Fibroblast of skin of scalp (primary cell): Measurements from ENCODE around the gene VGLL3. TPM values are rescaled to one million over a fixed set of nuclear protein-coding genes. Genes with fewer than 3 reads are reported as not detected.
"Not testable (repeated sequence)": the region's sequence is repeated elsewhere in the genome, so short reads cannot be mapped to it uniquely, and the experiment has no call there.

ENCODE experiments used
- DNase-seq: peaks from one replicate; pipeline ENCODE4 v3.0.0-alpha.2; 2013
- polyA plus RNA-seq, 2 experiments: library from polyadenylated mRNA; unstranded; fragments of 120-200 nt; gene quantifications; one replicate each; pipeline ENCODE4 v1.2.1, GENCODE V29; 2013; ENCODE audit not compliant: insufficient read length in 2 of 2

The VGLL3 gene
- polyA plus RNA-seq (2013, experiment 1 of 2; ENCODE audit: insufficient read length) = 158 TPM
- polyA plus RNA-seq (2013, experiment 2 of 2; ENCODE audit: insufficient read length) = 181 TPM

DNA sequence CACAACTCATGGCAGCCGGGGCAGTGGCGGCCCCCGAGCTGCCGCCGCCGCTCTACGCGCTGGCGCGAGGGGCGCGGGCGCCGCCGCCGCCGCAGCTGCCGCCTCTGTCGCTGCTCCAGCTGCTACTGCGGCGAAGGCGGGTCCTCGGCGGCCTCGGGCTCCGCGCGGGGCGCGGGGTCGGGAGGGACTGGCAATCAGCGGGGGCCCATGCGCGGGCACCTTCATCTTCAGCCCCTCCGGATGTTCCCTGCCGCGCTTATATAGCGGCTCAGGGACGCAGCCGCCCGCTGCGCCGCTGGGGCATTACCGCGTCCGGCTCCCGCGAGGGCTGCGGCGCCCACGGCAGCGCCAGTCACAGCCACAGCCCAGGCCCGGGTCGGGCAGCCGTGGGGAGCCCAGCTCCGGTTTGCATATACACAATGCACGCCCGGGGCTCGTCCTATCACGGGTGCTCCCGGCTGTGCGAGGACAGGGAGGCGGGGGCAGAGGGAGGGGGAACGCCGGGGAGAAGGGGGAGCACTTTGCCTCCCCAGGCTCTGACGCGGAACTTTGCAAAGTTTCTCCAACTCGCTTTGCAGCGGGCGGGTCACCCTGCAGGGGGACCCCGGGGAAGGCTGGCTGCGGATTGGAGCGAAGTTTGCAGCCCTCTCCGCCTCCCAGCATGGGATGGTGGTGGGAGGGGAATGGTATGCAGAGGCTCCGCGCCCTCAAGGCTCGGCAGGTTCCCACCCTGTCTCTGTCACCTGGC lies at the start of gene VGLL3:
TSS of gene VGLL3 (minus strand) at position 416 of the 748 bp plus-strand sequence. CDS start at position 10, 406 bp downstream.
- peak; percentile 97 for DNase-seq

DNA sequence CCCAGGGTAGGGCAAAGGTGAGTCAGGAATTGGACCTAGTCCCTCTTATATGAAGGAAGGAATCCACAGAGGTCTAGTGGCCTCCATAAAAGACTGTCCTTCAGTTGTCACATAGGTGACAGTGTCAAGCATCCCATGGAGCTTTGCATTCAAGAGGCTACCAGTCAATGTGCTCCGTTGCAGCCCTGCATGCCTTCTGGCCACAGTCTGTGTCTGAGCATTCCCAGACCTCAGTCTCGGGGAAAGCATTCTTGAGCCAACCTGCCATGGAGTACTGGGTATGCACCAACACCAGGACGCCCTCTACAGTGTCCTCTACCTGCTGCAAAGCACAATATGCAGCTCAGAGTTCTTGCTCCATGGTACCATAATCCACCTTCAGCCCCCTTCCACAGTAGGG lies 46.7 kb upstream of the VGLL3 start:
- no peak for DNase-seq

GRCh38 chr3:87036671-87037070 lies 45.7 kb upstream of the VGLL3 start:
- DNase-seq = no peak

- no peak for DNase-seq
Observed at GRCh38 chr3:87035339-87035738, 44.4 kb upstream of the VGLL3 start.

- DNase-seq = peak; percentile 5
Observed at GRCh38 chr3:87033205-87033604, 42.3 kb upstream of the VGLL3 start.

- DNase-seq = peak; percentile 32
Observed at GRCh38 chr3:87025661-87026645, 35.0 kb upstream of the VGLL3 start.

- not testable (repeated sequence) for DNase-seq
Observed at GRCh38 chr3:87017370-87017769, 26.4 kb upstream of the VGLL3 start.

GRCh38 chr3:87009271-87009670 lies 18.3 kb upstream of the VGLL3 start:
- DNase-seq = peak; percentile 57

GRCh38 chr3:87006844-87007439 lies 16.0 kb upstream of the VGLL3 start:
- DNase-seq = peak; percentile 60

- DNase-seq = no peak
Observed at GRCh38 chr3:87004883-87005282, 13.9 kb upstream of the VGLL3 start.

DNA sequence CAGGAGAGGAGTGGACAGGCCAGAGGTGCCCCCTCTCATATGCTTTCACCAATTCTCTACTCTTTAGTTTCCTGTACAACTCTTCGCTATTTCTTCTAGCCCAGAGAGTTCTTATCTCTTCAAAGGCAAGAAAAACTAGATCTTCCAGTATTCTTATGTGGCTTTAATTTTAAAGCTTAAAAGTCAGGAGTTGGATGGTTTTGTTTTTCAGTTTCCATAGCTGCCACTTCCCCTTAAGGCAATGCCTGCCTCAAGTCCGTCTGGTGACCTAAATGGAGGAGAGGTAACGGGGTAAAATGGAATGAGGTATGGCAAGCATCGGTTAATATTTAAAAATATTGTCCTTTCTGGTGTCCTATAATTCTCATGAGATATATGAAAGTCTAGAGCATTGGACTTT lies 11.4 kb upstream of the VGLL3 start:
- DNase-seq = no peak

DNA sequence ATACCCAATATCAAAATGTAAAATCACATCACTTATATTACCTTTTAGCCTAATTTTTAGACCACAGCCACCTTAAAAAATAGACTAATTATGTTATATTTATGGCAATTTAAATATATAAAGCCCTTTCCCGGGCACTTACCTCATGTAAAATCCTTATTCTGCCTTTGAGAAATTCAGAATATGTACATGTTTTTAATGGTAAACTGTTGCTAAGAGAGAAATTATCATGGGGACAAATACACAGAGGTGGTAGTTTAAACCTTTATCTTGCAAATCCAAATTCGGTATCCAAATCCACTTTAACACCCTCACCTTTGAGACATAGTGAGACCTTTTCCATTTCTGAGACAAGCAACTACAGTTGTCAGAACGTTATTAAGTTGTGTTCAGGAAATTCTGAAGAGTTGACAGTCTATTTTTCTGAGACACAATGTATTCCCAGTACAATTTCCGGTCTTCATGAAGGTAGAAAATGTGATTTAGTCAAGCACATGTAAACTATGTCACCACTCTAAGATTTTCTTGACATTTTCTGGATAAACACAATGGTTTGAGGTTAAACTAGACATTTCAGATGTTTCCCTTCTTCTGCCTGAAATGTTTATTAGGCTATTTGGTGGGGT lies 10.6 kb upstream of the VGLL3 start:
- DNase-seq = no peak

GRCh38 chr3:87000940-87001339 lies 10.0 kb upstream of the VGLL3 start:
- no peak for DNase-seq

GRCh38 chr3:86998569-86998968 lies 7.6 kb upstream of the VGLL3 start:
- DNase-seq = no peak

- DNase-seq = peak; percentile 69
Observed at GRCh38 chr3:86996261-86996955, 5.5 kb upstream of the VGLL3 start.

GRCh38 chr3:86995537-86995936 lies 4.6 kb upstream of the VGLL3 start:
- DNase-seq = peak; percentile 88

GRCh38 chr3:86993704-86994103 lies 2.8 kb upstream of the VGLL3 start:
- peak; percentile 70 for DNase-seq

DNA sequence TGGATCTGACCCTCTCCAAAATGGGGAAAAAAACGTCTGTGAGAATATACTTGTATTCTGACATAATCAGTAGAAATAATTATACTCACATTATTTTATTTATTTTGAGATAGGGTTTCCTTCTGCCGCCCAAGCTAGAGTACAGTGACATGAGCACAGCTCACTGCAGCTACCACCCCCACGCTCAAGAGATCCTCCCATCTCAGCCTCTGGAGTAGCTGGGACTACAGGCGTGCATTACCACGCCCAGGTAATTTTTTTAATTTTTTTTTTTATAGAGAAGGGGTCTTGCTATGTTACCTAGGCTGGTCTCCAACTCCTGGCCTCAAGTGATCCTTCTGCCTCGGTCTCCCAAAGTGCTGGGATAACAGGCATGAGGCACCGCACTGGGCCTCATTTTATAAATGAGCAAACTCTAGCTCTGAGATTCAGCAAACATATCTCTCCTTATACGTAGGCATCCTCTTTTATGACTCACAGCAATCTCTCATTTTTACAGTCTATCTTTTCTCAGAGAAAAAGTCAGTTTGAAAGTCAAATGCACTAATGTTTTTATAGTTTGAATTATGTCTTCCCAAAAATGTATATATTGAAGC lies 989 bp upstream of the VGLL3 start:
- DNase-seq = peak; percentile 43

- no peak for DNase-seq
Observed at GRCh38 chr3:86991482-86991815, 500 bp upstream of the VGLL3 start.

DNA sequence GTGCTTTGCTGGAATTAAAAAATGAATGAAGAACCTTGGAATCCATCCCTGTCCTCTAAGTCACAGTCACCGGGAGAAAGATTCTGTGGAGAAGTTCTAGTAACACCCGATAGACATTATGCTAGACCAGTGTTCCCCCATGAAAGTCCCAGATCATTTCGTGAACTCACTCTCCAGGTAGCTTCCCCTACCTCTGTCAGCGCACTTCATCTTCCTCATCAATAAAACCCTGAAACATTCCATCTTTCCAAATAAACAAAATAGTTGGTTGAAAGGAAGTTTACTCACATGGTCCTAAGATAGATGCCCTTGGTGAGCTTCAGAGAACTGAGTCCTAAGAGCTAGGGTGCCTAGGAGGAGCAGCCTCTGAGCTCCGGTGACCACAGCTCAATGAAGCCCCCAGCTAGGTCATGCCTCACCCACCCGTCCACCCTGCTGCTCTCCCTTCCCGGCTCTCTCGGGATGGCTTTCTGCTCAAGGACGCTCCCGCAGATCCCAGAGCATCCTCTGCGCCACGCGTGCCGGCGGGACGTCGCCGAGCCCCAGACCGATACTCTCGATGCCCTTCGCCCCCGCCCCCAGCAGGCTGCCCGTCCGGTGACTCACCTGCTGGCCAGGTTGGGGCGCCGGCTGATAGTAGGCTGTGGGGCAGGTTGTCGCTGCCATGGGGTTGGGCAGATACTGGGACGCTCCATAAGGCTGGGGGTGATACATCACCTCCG lies 776 bp downstream of the VGLL3 start:
- DNase-seq = peak; percentile 48

GRCh38 chr3:86989611-86990010 lies 1.3 kb downstream of the VGLL3 start:
- DNase-seq = peak; percentile 36
